ENCODE results near the gene SH3BP5L. TPM values are rescaled to one million over a fixed set of nuclear protein-coding genes. Genes with fewer than 3 reads are reported as not detected.
A peak's percentile ranks its signal among the peaks of the same experiment; 100 is the strongest.

SH3BP5L gene
- total RNA-seq, 3 donors from 2014 or later, result 11.5 to 18.9 (median 13.4) TPM

GRCh38 chr1:248841702-248842395 lies 16.1 kb upstream of the SH3BP5L start:
- peaks cover 3% of the 10 kb centered on the region for H3K36me3 ChIP-seq
- intact Hi-C loops (cut with DNase I; ENCODE audit: low total_unique reads), result no loop called here
- H3K27ac ChIP-seq, result peak overlapping the region in 1 of 2 donors; percentile 33
- H3K4me1 ChIP-seq, result peaks cover 0 to 7% of the 10 kb centered on the region in 2 donors
- TF ChIP-seq POLR2A (IDR thresholded peaks at IDR 0.05) (no peak), POLR2AphosphoS5 (IDR thresholded peaks at IDR 0.05) (no peak)
- TF ChIP-seq, protein P1, sequence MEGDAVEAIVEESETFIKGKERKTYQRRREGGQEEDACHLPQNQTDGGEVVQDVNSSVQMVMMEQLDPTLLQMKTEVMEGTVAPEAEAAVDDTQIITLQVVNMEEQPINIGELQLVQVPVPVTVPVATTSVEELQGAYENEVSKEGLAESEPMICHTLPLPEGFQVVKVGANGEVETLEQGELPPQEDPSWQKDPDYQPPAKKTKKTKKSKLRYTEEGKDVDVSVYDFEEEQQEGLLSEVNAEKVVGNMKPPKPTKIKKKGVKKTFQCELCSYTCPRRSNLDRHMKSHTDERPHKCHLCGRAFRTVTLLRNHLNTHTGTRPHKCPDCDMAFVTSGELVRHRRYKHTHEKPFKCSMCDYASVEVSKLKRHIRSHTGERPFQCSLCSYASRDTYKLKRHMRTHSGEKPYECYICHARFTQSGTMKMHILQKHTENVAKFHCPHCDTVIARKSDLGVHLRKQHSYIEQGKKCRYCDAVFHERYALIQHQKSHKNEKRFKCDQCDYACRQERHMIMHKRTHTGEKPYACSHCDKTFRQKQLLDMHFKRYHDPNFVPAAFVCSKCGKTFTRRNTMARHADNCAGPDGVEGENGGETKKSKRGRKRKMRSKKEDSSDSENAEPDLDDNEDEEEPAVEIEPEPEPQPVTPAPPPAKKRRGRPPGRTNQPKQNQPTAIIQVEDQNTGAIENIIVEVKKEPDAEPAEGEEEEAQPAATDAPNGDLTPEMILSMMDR (IDR thresholded peaks at IDR 0.05), result peak in 2 of 3 donors; percentile 30 to 34
- H3K27me3 ChIP-seq, result no peaks in the 10 kb centered on the region
- H3K9me3 ChIP-seq, result no peaks in the 10 kb centered on the region
- H3K4me3 ChIP-seq, result no peak overlapping the region
- no peak for DNase-seq (ENCODE audit: low spot score in 2 of 2)

GRCh38 chr1:248840946-248841345 lies 15.2 kb upstream of the SH3BP5L start:
- H3K27me3 ChIP-seq, result no peaks in the 10 kb centered on the region
- H3K27ac ChIP-seq, result no peak overlapping the region
- TF ChIP-seq, protein P1 (IDR thresholded peaks at IDR 0.05), result no peak
- TF ChIP-seq POLR2A (IDR thresholded peaks at IDR 0.05) (no peak), POLR2AphosphoS5 (IDR thresholded peaks at IDR 0.05) (no peak)
- H3K36me3 ChIP-seq, result no peaks in the 10 kb centered on the region
- DNase-seq (ENCODE audit: low spot score in 2 of 2), result no peak
- H3K9me3 ChIP-seq, result no peaks in the 10 kb centered on the region
- H3K4me1 ChIP-seq, result peaks cover 0 to 7% of the 10 kb centered on the region in 2 donors
- intact Hi-C loops (cut with DNase I; ENCODE audit: low total_unique reads), result no loop called here
- no peak overlapping the region for H3K4me3 ChIP-seq

DNA sequence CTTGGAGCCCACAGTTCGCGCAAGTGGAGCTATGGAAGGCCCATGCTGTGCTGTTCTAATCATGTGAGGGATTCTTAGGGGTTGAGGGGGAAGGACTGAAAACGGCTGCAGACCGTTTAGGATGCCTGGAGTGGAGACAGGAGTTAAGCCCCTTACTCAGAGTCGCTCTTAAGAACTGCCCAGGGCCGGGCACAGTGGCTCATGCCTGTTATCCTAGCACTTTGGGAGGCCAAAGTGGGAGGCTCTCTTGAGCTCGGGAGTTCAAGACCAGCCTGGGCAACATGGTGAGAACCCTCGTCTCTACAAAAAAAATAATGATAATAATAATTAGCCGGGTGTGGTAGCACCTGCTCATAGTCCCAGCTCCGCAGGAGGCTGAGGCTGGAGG lies 13.4 kb upstream of the SH3BP5L start:
- peak overlapping the region; percentile 100 for H3K27ac ChIP-seq
- intact Hi-C loops (cut with DNase I; ENCODE audit: low total_unique reads), result no loop called here
- no peaks in the 10 kb centered on the region for H3K9me3 ChIP-seq
- no peaks in the 10 kb centered on the region for H3K27me3 ChIP-seq
- TF ChIP-seq POLR2AphosphoS5 (IDR thresholded peaks at IDR 0.05), result no peak
- TF ChIP-seq POLR2A (IDR thresholded peaks at IDR 0.05), result no peak
- TF ChIP-seq, protein P1 (IDR thresholded peaks at IDR 0.05), result no peak
- peak overlapping the region; percentile 89 to 96 (median 94) for H3K4me3 ChIP-seq
- H3K4me1 ChIP-seq, result peaks cover 0 to 7% of the 10 kb centered on the region in 2 donors
- H3K36me3 ChIP-seq, result no peaks in the 10 kb centered on the region
- no peak for DNase-seq (ENCODE audit: low spot score in 2 of 2)

DNA sequence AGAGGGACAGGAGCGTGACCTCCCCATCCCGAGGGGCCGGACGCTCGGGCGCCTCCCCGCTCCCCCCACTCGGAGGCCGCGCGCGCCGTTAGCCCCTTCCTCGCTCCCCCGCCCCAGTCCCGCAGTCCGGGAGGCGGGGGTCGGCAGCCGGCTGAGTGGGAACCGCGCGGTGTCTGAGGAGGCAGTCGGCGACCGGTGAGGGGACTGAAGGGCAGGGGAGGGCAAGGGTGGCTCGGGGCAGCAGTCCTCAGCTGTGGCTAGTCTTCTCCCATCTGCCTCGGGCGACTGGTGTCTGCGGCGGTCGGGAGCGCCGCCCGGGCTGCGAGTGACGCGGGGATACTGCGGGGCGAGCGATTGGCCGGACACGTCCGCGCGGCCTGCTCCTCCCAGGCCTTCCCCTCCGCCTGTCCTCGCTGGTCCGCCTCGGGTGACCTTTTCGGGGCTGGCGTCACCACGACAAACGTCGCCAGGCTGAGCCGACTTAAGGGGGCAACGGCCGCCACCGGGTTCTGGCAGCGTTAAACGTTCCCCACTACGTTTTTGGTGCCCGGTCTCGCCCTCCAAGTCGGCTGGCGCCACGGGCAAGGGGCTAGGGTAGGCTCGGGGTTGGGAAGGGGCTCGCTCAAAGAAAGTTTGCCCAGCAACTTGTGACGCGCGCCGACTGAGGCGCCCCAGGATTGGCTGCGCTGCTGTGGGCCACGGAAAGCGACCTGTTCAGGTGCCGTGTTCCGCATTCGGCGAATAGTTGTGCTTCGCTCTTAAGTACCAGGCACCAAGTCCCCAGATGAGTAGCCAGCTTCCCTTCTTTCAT lies 12.8 kb upstream of the SH3BP5L start:
- TF ChIP-seq, protein P1 (IDR thresholded peaks at IDR 0.05), result peak in 1 of 3 donors; percentile 10
- peak; percentile 85 to 96 (median 88) for TF ChIP-seq POLR2AphosphoS5 (IDR thresholded peaks at IDR 0.05)
- peak; percentile 75 for TF ChIP-seq POLR2A (IDR thresholded peaks at IDR 0.05)
- no peaks in the 10 kb centered on the region for H3K9me3 ChIP-seq
- H3K27me3 ChIP-seq, result no peaks in the 10 kb centered on the region
- H3K36me3 ChIP-seq, result no peaks in the 10 kb centered on the region
- peak overlapping the region; percentile 100 for H3K27ac ChIP-seq
- peaks cover 0 to 7% of the 10 kb centered on the region in 2 donors for H3K4me1 ChIP-seq
- H3K4me3 ChIP-seq, result peak overlapping the region; percentile 89 to 96 (median 94)
- intact Hi-C loops (cut with DNase I; ENCODE audit: low total_unique reads), result no loop called here
- DNase-seq (ENCODE audit: low spot score in 2 of 2), result peak; percentile 90 to 91

All from breast epithelium (tissue), 4 donors.